OCI-LY3 (cell line): Measurements from ENCODE around the gene F5.

Experiments
- CTCF ChIP-seq: fragments of 200-600, 300-600 bp; sonication (generic); IDR thresholded peaks from 2 replicates; pipeline ENCODE4 v1.5.1; 2014; ENCODE audit warnings: antibody characterized with exemption, low read length, low read depth
- EZH2phosphoT487 ChIP-seq: fragments of 200-600 bp; shearing (Covaris generic); IDR thresholded peaks from 2 replicates; pipeline ENCODE4 v1.6.1; 2018; ENCODE audit warnings: antibody characterized with exemption, mixed run types, low read depth

GRCh38 chr1:169615803-169616202, 29.5 kb upstream of the F5 start:
- TF ChIP-seq CTCF (no peak), EZH2phosphoT487 (no peak)
